Measurements from ENCODE around the gene FAM184A. TPM values are rescaled to one million over a fixed set of nuclear protein-coding genes. Genes with fewer than 3 reads are reported as not detected.

The FAM184A gene
- total RNA-seq, 1 donor from 2014 or later = 134 TPM

- Mint-ChIP-seq H3K9me3 (ENCODE audit: unreplicated experiment) (no peaks in the 10 kb centered on the region), H3K36me3 (ENCODE audit: low read depth, unreplicated experiment) (peaks cover 15% of the 10 kb centered on the region), H3K27ac (ENCODE audit: unreplicated experiment) (peak overlapping the region; percentile 87), H3K4me3 (ENCODE audit: unreplicated experiment) (no peak overlapping the region), H3K4me1 (ENCODE audit: unreplicated experiment) (peaks cover 47% of the 10 kb centered on the region), H3K27me3 (ENCODE audit: unreplicated experiment) (no peaks in the 10 kb centered on the region)
- no peak for TF ChIP-seq CTCF (IDR thresholded peaks at IDR 0.05; ENCODE audit: unreplicated experiment)
- DNase-seq (ENCODE audit: low spot score) = no peak
Measured at GRCh38 chr6:119036081-119036480, 42.4 kb downstream of the FAM184A start.

- peak overlapping the region; percentile 87 for H3K27ac Mint-ChIP-seq (ENCODE audit: unreplicated experiment)
- no peak overlapping the region for H3K4me3 Mint-ChIP-seq (ENCODE audit: unreplicated experiment)
- TF ChIP-seq CTCF (IDR thresholded peaks at IDR 0.05; ENCODE audit: unreplicated experiment) = no peak
- H3K27me3 Mint-ChIP-seq (ENCODE audit: unreplicated experiment) = no peaks in the 10 kb centered on the region
- peaks cover 43% of the 10 kb centered on the region for H3K4me1 Mint-ChIP-seq (ENCODE audit: unreplicated experiment)
- H3K36me3 Mint-ChIP-seq (ENCODE audit: low read depth, unreplicated experiment) = peaks cover 11% of the 10 kb centered on the region
- no peaks in the 10 kb centered on the region for H3K9me3 Mint-ChIP-seq (ENCODE audit: unreplicated experiment)
- no peak for DNase-seq (ENCODE audit: low spot score)
Measured at GRCh38 chr6:119035459-119035858, 43.0 kb downstream of the FAM184A start.

- Mint-ChIP-seq H3K27me3 (ENCODE audit: unreplicated experiment) (no peaks in the 10 kb centered on the region), H3K4me3 (ENCODE audit: unreplicated experiment) (no peak overlapping the region), H3K4me1 (ENCODE audit: unreplicated experiment) (peaks cover 38% of the 10 kb centered on the region), H3K9me3 (ENCODE audit: unreplicated experiment) (no peaks in the 10 kb centered on the region), H3K36me3 (ENCODE audit: low read depth, unreplicated experiment) (peaks cover 6% of the 10 kb centered on the region), H3K27ac (ENCODE audit: unreplicated experiment) (peak overlapping the region; percentile 58)
- TF ChIP-seq CTCF (IDR thresholded peaks at IDR 0.05; ENCODE audit: unreplicated experiment) = no peak
- DNase-seq (ENCODE audit: low spot score) = no peak
Measured at GRCh38 chr6:119034827-119035458, 43.5 kb downstream of the FAM184A start.

GRCh38 chr6:119032428-119032827 is 46.0 kb downstream of the FAM184A start:
- H3K27ac Mint-ChIP-seq (ENCODE audit: unreplicated experiment) = no peak overlapping the region
- no peaks in the 10 kb centered on the region for H3K27me3 Mint-ChIP-seq (ENCODE audit: unreplicated experiment)
- H3K4me3 Mint-ChIP-seq (ENCODE audit: unreplicated experiment) = no peak overlapping the region
- H3K36me3 Mint-ChIP-seq (ENCODE audit: low read depth, unreplicated experiment) = no peaks in the 10 kb centered on the region
- DNase-seq (ENCODE audit: low spot score) = no peak
- no peaks in the 10 kb centered on the region for H3K9me3 Mint-ChIP-seq (ENCODE audit: unreplicated experiment)
- TF ChIP-seq CTCF (IDR thresholded peaks at IDR 0.05; ENCODE audit: unreplicated experiment) = no peak
- H3K4me1 Mint-ChIP-seq (ENCODE audit: unreplicated experiment) = peaks cover 44% of the 10 kb centered on the region

- no peaks in the 10 kb centered on the region for H3K36me3 Mint-ChIP-seq (ENCODE audit: low read depth, unreplicated experiment)
- H3K4me3 Mint-ChIP-seq (ENCODE audit: unreplicated experiment) = no peak overlapping the region
- no peaks in the 10 kb centered on the region for H3K9me3 Mint-ChIP-seq (ENCODE audit: unreplicated experiment)
- TF ChIP-seq CTCF (IDR thresholded peaks at IDR 0.05; ENCODE audit: unreplicated experiment) = no peak
- no peak overlapping the region for H3K27ac Mint-ChIP-seq (ENCODE audit: unreplicated experiment)
- no peak for DNase-seq (ENCODE audit: low spot score)
- peaks cover 51% of the 10 kb centered on the region for H3K4me1 Mint-ChIP-seq (ENCODE audit: unreplicated experiment)
- H3K27me3 Mint-ChIP-seq (ENCODE audit: unreplicated experiment) = no peaks in the 10 kb centered on the region
Measured at GRCh38 chr6:119030759-119031158, 47.7 kb downstream of the FAM184A start.
